ENCODE results near the gene REN. TPM values are rescaled to one million over a fixed set of nuclear protein-coding genes. Genes with fewer than 3 reads are reported as not detected.

The REN gene
- total and polyA plus RNA-seq, 2 of the 8 experiments (the other 6 are each of a cell fraction or from before 2014, with no cell fraction given), result 0.05 TPM; not detected in 1

- Histone ChIP-seq H4K8ac (ENCODE audit: extremely low read depth, insufficient read depth, low read length) (no peak overlapping the region), H2BK15ac (ENCODE audit: low read length) (0 out of 2 replicates have a peak overlapping the region, but pooled peaks have one; percentile 32), H4K5ac (ENCODE audit: insufficient read length, low read depth, low read length) (no peak overlapping the region), H3K56ac (replicated peaks; ENCODE audit: insufficient read length, low read depth, low read length) (no peak overlapping the region), H3K9ac (replicated peaks in 1 of 4; ENCODE audit: extremely low read depth in 1 of 4, low read depth in 3 of 4, low read length in 3 of 4) (no peak overlapping the region), H4K20me1 (replicated peaks in 1 of 2; ENCODE audit: control insufficient read depth in 1 of 2, insufficient read depth in 2 of 2, low read length in 2 of 2) (no peaks in the 10 kb centered on the region), H3K4me1 (replicated peaks in 1 of 4; ENCODE audit: control insufficient read depth in 3 of 4, insufficient read depth in 4 of 4, low read length in 3 of 4) (peaks cover 0 to 44% (median 29%) of the 10 kb centered on the region in 4 experiments; a peak in 6 of 7 replicates), H3K79me2 (ENCODE audit: control insufficient read depth in 1 of 2, insufficient read depth in 2 of 2, low read length in 2 of 2) (no peaks in the 10 kb centered on the region), H3K36me3 (ENCODE audit: control insufficient read depth in 2 of 4, insufficient read depth in 4 of 4, low read length in 3 of 4) (no peaks in the 10 kb centered on the region), H3K27me3 (replicated peaks in 1 of 4; ENCODE audit: control insufficient read depth in 3 of 4, extremely low read depth in 1 of 4, insufficient read depth in 3 of 4, low read length in 3 of 4) (peaks cover 0 to 18% (median 17%) of the 10 kb centered on the region in 4 experiments; a peak in 5 of 7 replicates), H3K4ac (replicated peaks; ENCODE audit: insufficient read length, low read depth, low read length) (no peak overlapping the region), H2BK20ac (ENCODE audit: low read length) (no peak overlapping the region), H2BK12ac (ENCODE audit: low read depth, low read length) (no peak overlapping the region), H3K4me3 (ENCODE audit: extremely low read depth in 1 of 4, insufficient read depth in 2 of 4, low read depth in 3 of 4, low read length in 4 of 4) (peak overlapping the region; percentile 61 to 77 (median 68)), H3K9me3 (ENCODE audit: insufficient read depth in 2 of 2, low read depth in 1 of 2, low read length in 1 of 2) (no peaks in the 10 kb centered on the region), H2AFZ (ENCODE audit: low read length) (no peak overlapping the region), H3K14ac (ENCODE audit: insufficient read length) (no peak overlapping the region), H3K27ac (ENCODE audit: low read depth, low read length) (no peak overlapping the region), H3K4me2 (ENCODE audit: insufficient read depth in 1 of 2, low read depth in 2 of 2, low read length in 2 of 2) (peak overlapping the region; percentile 65 to 92), H2BK5ac (ENCODE audit: low read depth, low read length) (no peak overlapping the region), H2AK5ac (ENCODE audit: low read depth, low read length) (no peak overlapping the region), H2BK120ac (replicated peaks; ENCODE audit: low read depth, low read length) (no peak overlapping the region), H3K18ac (ENCODE audit: extremely low read depth, low read length) (no peak overlapping the region; the same call in 1 of the 2 replicates), H4K91ac (replicated peaks; ENCODE audit: insufficient read length, low read length) (peak overlapping the region; percentile 26), H3K79me1 (ENCODE audit: low read depth, low read length) (no peaks in the 10 kb centered on the region; the same call in 1 of the 2 replicates), H3K23ac (ENCODE audit: insufficient read length) (no peak overlapping the region), H3K23me2 (ENCODE audit: low read depth, low read length) (peaks cover 12% of the 10 kb centered on the region; the same call in 1 of the 2 replicates)
- no peak for FAIRE-seq
- ChIA-PET CTCF (ENCODE audit: partially characterized antibody) (interaction anchor here (0.7 to 5.6 kb wide), 14 partner anchors 9 to 290 kb away, joined by 3 to 46 read pairs (median 3); no protein-coding TSS in a partner anchor), POLR2A (ENCODE audit: partially characterized antibody) (interaction anchor here (0.8 to 6.5 kb wide), 9 partner anchors 9 to 285 kb away, joined by 3 to 35 read pairs (median 6); partner anchors contain the start of gene SOX13)
- TF ChIP-seq EZH2 (IDR thresholded peaks at IDR 0.05; ENCODE audit: low read depth, low read length, severe bottlenecking), result peak; percentile 16
- peak; percentile 16 for TF ChIP-seq ASH2L (IDR thresholded peaks at IDR 0.05; ENCODE audit: low read length)
- TF ChIP-seq, protein P1, sequence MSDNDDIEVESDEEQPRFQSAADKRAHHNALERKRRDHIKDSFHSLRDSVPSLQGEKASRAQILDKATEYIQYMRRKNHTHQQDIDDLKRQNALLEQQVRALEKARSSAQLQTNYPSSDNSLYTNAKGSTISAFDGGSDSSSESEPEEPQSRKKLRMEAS (IDR thresholded peaks at IDR 0.05), result peak; percentile 56
- no peak for TF ChIP-seq GTF2F1 (IDR thresholded peaks at IDR 0.05; ENCODE audit: borderline replicate concordance, low read depth, low read length)
- WGBS, 2 experiments (ENCODE audit: extremely low coverage in 1 of 2, insufficient coverage in 1 of 2, insufficient read length in 1 of 2, insufficient replicate concordance in 2 of 2, low coverage in 1 of 2, low lambda C conversion rate in 2 of 2, missing lambda C conversion rate in 1 of 2), result 22% methylated on average over 25 of the region's 33 CpGs; no CpG with 5 or more reads in 1 of the 2 experiments
- DNase-seq (ENCODE audit: low read depth in 1 of 2, low spot score in 2 of 2), result peak in 1 of 2 experiments; percentile 79
Measured at GRCh38 chr1:204150702-204151551, 15.2 kb downstream of the REN start.
